ENCODE data around the gene HCAR3. TPM values are rescaled to one million over a fixed set of nuclear protein-coding genes. Genes with fewer than 3 reads are reported as not detected.
"Not testable (repeated sequence)": the region's sequence is repeated elsewhere in the genome, so short reads cannot be mapped to it uniquely, and the experiment has no call there.

HCAR3 gene
- 1 to 10 TPM in 2 of 3 donors, under 1 TPM in 1; 0.96 to 4.8 (median 2.6) TPM for total RNA-seq

DNA sequence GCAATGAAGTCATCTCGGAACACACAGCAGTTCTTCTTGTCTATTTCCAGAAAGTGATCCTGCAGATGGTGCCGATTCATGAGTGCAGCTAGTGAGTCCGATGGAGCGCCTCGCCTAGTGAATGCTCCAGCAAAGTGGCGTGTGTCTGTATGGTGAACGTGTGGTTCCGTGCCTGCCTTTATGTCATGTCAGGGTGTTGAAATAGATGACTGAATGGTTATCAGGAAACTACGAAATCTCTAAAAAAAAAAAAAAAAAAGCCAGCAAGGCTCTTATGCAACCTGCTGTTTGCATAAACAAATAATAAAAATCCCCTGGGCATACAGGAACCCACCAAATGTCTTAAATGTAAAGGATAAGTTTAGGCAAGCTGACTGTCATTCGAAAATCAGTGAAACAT lies at the start of gene HCAR3:
Gene HCAR3, minus strand, starts transcription at position 154 of the 400 bp plus-strand sequence. Its CDS starts 74 bp downstream, at position 80.
- intact Hi-C loops (cut with DNase I; ENCODE audit: low total_unique reads); H3K27ac ChIP-seq: not testable (repeated sequence)

DNA sequence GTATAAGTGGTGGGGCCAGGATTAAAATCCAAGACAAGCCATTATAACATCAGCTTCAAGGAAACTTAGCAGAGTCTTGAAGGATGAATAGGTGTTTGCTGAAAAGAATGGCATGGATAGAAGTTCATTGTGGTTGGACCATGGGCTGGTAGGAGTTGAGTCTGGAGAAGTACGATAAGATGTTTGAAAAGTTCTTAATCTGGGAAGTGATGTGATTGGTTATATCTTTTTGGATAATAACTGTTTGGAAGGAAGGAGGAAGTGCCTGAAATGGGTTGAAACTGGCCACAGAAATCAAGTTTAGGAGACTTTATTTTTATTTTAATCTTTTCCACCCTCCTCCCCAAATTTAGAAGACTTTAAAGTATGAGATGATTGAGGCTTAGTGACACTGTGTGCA lies 41.0 kb upstream of the HCAR3 start:
- no peaks in the 10 kb centered on the region for H3K9me3 ChIP-seq
- intact Hi-C loops (cut with DNase I; ENCODE audit: low total_unique reads): no loop called here
- DNase-seq (ENCODE audit: low spot score in 2 of 2): no peak
- H3K27ac ChIP-seq: no peak overlapping the region
- peaks cover 5 to 8% of the 10 kb centered on the region in 2 donors for H3K4me1 ChIP-seq
- H3K27me3 ChIP-seq: no peaks in the 10 kb centered on the region
- no peaks in the 10 kb centered on the region for H3K36me3 ChIP-seq
- TF ChIP-seq POLR2A (IDR thresholded peaks at IDR 0.05): no peak
- TF ChIP-seq, protein P1, sequence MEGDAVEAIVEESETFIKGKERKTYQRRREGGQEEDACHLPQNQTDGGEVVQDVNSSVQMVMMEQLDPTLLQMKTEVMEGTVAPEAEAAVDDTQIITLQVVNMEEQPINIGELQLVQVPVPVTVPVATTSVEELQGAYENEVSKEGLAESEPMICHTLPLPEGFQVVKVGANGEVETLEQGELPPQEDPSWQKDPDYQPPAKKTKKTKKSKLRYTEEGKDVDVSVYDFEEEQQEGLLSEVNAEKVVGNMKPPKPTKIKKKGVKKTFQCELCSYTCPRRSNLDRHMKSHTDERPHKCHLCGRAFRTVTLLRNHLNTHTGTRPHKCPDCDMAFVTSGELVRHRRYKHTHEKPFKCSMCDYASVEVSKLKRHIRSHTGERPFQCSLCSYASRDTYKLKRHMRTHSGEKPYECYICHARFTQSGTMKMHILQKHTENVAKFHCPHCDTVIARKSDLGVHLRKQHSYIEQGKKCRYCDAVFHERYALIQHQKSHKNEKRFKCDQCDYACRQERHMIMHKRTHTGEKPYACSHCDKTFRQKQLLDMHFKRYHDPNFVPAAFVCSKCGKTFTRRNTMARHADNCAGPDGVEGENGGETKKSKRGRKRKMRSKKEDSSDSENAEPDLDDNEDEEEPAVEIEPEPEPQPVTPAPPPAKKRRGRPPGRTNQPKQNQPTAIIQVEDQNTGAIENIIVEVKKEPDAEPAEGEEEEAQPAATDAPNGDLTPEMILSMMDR (IDR thresholded peaks at IDR 0.05): no peak
- TF ChIP-seq POLR2AphosphoS5 (IDR thresholded peaks at IDR 0.05): no peak
- no peak overlapping the region for H3K4me3 ChIP-seq

More for the DNA sequence above, at the start of gene HCAR3:
- not testable (repeated sequence) for H3K36me3 ChIP-seq; DNase-seq (ENCODE audit: low spot score in 2 of 2); H3K4me3 ChIP-seq; H3K4me1 ChIP-seq; H3K9me3 ChIP-seq; H3K27me3 ChIP-seq

DNA sequence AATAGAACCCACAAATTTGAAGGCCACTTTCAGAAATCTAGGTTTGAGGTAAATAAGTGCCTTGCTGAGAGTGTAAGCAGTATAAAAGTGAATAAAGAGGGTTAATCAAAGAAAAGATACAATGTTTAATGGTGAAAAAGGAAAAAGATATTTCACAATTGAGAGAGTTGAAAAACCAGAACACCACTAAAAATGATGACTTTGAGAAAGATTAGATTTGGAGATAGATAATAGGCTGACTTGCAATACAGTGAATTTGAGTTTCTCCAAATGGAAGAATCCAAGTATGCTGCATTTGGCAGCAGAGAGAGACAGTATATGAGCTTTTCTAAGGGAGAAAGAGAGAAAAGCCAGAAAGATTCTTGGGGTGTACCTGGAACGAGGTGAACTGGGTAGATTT lies 38.2 kb upstream of the HCAR3 start:
- no peak for DNase-seq (ENCODE audit: low spot score in 2 of 2)
- no peak for TF ChIP-seq POLR2A (IDR thresholded peaks at IDR 0.05)
- no peak for TF ChIP-seq POLR2AphosphoS5 (IDR thresholded peaks at IDR 0.05)
- TF ChIP-seq, protein P1 (IDR thresholded peaks at IDR 0.05): no peak
- Histone ChIP-seq H3K27me3 (no peaks in the 10 kb centered on the region), H3K9me3 (no peaks in the 10 kb centered on the region), H3K4me1 (peaks cover 5 to 8% of the 10 kb centered on the region in 2 donors), H3K36me3 (no peaks in the 10 kb centered on the region), H3K27ac (no peak overlapping the region), H3K4me3 (no peak overlapping the region)
- intact Hi-C loops (cut with DNase I; ENCODE audit: low total_unique reads): no loop called here

DNA sequence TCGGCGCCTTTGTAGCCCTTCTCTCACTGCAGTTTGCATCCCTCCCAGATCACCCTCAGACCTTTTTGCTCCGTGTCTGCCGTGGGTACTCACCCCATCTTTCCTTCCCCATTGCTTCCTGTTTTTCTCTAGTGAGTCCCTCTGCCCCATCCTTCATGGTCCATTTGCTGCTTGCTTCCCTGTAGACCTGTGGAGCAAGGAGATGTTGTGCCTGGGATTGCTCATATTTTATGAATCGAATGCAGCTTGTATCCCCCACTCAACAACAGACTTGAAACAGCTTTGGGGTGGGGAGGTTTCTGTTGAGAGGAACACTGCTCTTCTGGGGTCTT lies 36.7 kb upstream of the HCAR3 start:
- TF ChIP-seq POLR2A (IDR thresholded peaks at IDR 0.05): no peak
- intact Hi-C loops (cut with DNase I; ENCODE audit: low total_unique reads): no loop called here
- Histone ChIP-seq H3K4me3 (peak overlapping the region; percentile 82 to 95 (median 90)), H3K27ac (peak overlapping the region; percentile 89 to 93), H3K27me3 (no peaks in the 10 kb centered on the region), H3K4me1 (peaks cover 5 to 8% of the 10 kb centered on the region in 2 donors), H3K9me3 (no peaks in the 10 kb centered on the region), H3K36me3 (no peaks in the 10 kb centered on the region)
- no peak for DNase-seq (ENCODE audit: low spot score in 2 of 2)

DNA sequence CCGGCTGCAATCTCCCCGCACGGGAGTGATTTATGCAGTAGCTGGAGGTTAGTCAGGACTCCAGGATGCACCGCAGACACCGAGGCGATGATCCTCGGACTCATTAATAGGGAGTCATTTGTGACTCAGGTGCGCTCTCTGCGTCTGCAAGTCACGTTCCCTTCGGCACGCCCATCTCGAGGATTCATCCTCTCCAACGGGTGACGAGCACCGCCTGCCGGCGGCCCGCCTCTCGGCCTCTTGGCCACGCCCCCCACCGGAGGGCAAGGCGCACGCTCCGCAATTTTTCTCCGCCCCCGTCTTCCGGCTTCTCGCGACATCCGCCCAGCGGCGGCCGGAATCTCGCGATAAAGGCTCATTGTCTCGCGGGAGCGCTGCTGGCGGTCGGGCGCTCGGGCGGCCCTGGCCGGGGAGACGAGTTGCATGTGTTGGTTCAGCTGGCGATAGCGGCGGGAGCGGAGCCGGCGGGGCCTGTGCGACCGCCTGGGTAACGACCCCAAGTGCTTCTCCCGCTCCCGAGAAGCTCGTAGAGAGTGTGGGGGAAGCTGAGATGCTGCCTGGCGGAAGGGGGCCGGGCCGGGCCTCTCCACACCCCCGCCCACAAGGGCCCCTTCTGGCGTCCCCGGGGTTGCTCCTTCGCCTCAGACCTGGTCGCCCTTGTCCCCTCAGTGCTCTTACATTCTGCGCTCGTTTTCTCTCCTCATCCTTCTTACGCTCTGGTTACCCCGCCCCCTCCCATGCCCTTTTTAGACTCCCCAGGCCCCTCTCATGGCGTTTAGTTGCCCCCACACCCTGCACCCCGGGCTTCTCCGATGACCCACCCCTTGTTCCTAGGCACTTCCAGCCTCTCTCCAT lies 36.1 kb upstream of the HCAR3 start, which contains the start of gene DENR:
Gene DENR, plus strand, starts transcription at position 361 of the 855 bp plus-strand sequence. CDS start 878 bp downstream, outside the sequence.
- DNase-seq (ENCODE audit: low spot score in 2 of 2): peak; percentile 97 to 99
- intact Hi-C loops (cut with DNase I; ENCODE audit: low total_unique reads): no loop called here
- TF ChIP-seq, protein P1 (IDR thresholded peaks at IDR 0.05): peak; percentile 52 to 88 (median 73)
- TF ChIP-seq POLR2AphosphoS5 (IDR thresholded peaks at IDR 0.05) (peak; percentile 90 to 95 (median 92)), POLR2A (IDR thresholded peaks at IDR 0.05) (peak; percentile 75)
- Histone ChIP-seq H3K27ac (peak within 1 kb of the TSS; percentile 89 to 93), H3K4me1 (peaks cover 5 to 8% of the 10 kb centered on the region in 2 donors), H3K9me3 (no peaks in the 10 kb centered on the region), H3K36me3 (no peaks in the 10 kb centered on the region), H3K4me3 (peak within 1 kb of the TSS; percentile 82 to 95 (median 90)), H3K27me3 (no peaks in the 10 kb centered on the region)

DNA sequence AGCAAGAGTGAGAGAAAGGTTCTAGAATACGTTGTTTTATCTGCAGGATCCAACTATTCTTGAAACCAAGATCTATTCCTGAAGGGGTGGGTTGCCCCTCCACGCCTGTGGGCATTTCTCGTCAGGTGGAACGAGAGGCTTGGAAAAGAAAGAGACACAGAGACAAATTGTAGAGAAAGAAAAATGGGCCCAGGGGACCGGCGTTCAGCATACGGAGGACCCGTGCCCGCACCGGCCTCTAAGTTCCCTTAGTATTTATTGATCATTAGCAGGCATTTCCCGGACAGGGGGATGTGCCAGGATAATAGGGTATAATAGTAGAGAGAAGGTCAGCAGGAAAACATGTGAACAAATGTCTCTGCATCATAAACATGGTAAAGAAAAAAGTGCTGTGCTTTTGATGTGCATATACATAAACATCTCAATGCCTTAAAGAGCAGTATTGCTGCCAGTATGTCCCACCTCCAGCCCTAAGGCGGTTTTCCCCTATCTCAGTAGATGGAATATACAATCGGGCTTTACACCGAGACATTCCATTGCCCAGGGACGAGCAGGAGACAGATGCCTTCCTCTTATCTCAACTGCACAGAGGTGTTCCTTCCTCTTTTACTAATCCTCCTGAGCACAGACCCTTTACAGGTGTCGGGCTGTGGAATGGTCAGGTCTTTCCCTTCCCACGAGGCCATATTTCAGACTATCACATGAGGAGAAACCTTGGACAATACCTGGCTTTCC lies 34.3 kb upstream of the HCAR3 start:
- H3K4me3 ChIP-seq; H3K9me3 ChIP-seq; H3K36me3 ChIP-seq; DNase-seq (ENCODE audit: low spot score in 2 of 2); H3K27me3 ChIP-seq; H3K4me1 ChIP-seq: not testable (repeated sequence)
- H3K27ac ChIP-seq: peak overlapping the region; percentile 17 to 26
- intact Hi-C loops (cut with DNase I; ENCODE audit: low total_unique reads): loop anchor here (2.0 kb wide), 1 partner anchor 18 kb away; no protein-coding TSS in a partner anchor

Data from breast epithelium (tissue), 4 donors.